ENCODE data around the gene LYRM2.

DNA sequence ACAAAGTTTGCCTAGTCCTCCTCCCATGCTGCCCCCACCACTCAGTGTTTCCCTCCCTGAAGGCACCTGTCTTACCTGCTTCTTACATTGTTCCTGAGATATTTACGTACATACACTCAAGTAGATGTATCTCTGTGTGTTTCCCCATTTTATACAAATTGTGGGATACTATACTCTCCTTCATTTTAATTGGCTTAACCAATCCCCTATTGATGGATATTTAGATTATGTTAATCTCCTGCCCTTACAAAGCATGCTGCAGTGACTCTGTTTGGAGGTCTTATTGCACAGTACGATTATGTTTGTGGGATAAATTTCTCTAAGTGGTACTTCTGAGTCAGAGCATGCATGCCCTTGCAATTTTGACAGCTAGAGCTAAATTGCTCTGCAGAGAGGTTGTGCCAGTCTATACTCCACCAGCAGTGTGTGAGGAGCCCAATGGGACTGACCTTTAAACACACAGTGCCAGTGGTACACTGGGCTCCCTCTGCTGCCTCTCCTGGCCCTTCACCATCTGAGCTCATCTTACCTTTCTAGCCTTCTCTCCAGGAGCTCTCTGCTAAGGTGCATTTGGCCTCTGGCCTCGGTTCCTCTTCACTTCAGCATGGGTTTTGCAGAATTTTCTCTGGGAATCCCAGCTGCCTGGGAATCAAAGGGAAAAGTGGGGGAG lies 57.4 kb downstream of the LYRM2 start:
- TF ChIP-seq POLR2AphosphoS5 (IDR thresholded peaks at IDR 0.05; ENCODE audit: low read depth, low read length) (no peak), SIN3A (conservative IDR thresholded peaks at IDR 0.05 in 1 of 2, IDR thresholded peaks at IDR 0.05 in 1 of 2; ENCODE audit: low read depth in 1 of 2, low read length in 2 of 2) (no peak), EZH2 (IDR thresholded peaks at IDR 0.05; ENCODE audit: low read depth, low read length, severe bottlenecking) (no peak), ZNF274 (IDR thresholded peaks at IDR 0.05; ENCODE audit: borderline replicate concordance, extremely low read depth, low read length) (no peak), YY1 (IDR thresholded peaks at IDR 0.05; ENCODE audit: low read depth, low read length) (no peak), RAD21 (IDR thresholded peaks at IDR 0.05 in 1 of 2, conservative IDR thresholded peaks at IDR 0.05 in 1 of 2; ENCODE audit: low read depth in 2 of 2, low read length in 2 of 2) (no peak; a peak in 2 of 4 replicates), SUZ12 (IDR thresholded peaks at IDR 0.05; ENCODE audit: low read length) (no peak), BACH1 (IDR thresholded peaks at IDR 0.05; ENCODE audit: low read length) (no peak), SP2 (IDR thresholded peaks at IDR 0.05; ENCODE audit: low read length) (no peak), POLR2A (IDR thresholded peaks at IDR 0.05; ENCODE audit: control extremely low read depth in 1 of 2, low read depth in 2 of 2, low read length in 2 of 2) (no peak), SAP30 (IDR thresholded peaks at IDR 0.05; ENCODE audit: insufficient read depth, insufficient replicate concordance, low read length) (no peak)
- TF ChIP-seq, protein P1, sequence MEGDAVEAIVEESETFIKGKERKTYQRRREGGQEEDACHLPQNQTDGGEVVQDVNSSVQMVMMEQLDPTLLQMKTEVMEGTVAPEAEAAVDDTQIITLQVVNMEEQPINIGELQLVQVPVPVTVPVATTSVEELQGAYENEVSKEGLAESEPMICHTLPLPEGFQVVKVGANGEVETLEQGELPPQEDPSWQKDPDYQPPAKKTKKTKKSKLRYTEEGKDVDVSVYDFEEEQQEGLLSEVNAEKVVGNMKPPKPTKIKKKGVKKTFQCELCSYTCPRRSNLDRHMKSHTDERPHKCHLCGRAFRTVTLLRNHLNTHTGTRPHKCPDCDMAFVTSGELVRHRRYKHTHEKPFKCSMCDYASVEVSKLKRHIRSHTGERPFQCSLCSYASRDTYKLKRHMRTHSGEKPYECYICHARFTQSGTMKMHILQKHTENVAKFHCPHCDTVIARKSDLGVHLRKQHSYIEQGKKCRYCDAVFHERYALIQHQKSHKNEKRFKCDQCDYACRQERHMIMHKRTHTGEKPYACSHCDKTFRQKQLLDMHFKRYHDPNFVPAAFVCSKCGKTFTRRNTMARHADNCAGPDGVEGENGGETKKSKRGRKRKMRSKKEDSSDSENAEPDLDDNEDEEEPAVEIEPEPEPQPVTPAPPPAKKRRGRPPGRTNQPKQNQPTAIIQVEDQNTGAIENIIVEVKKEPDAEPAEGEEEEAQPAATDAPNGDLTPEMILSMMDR (IDR thresholded peaks at IDR 0.05; ENCODE audit: control extremely low read depth in 1 of 3, insufficient read depth in 1 of 3, low read depth in 1 of 3, low read length in 3 of 3) = no peak
